Ectodermal cell (in vitro differentiated cells): ENCODE data around the gene SLC14A1. TPM values are rescaled to one million over a fixed set of nuclear protein-coding genes. Genes with fewer than 3 reads are reported as not detected.

Experiments
- H3K27ac ChIP-seq: 2 replicates; pipeline ENCODE4 v1.7.0; 2013; ENCODE audit warnings: mild to moderate bottlenecking, low read depth, low read length; ENCODE audit not compliant: insufficient read depth, poor library complexity, severe bottlenecking
- H3K27me3 ChIP-seq: 2 replicates; pipeline ENCODE4 v1.7.0; 2013; ENCODE audit warnings: mild to moderate bottlenecking, low read length; ENCODE audit not compliant: insufficient read depth, control insufficient read depth, poor library complexity, severe bottlenecking
- H3K36me3 ChIP-seq: one replicate; pipeline ENCODE4 v1.7.0; 2013; ENCODE audit warnings: low read length; ENCODE audit not compliant: control insufficient read depth, insufficient read depth
- H3K4me1 ChIP-seq: one replicate; pipeline ENCODE4 v1.7.0; 2013; ENCODE audit warnings: low read length; ENCODE audit not compliant: control insufficient read depth, insufficient read depth
- H3K4me3 ChIP-seq: 2 replicates; pipeline ENCODE4 v1.7.0; 2013; ENCODE audit warnings: low read depth, low read length, control low read depth; ENCODE audit not compliant: insufficient read depth
- H3K9me3 ChIP-seq: 2 replicates; pipeline ENCODE4 v1.7.0; 2013; ENCODE audit warnings: mild to moderate bottlenecking, low read length, moderate library complexity; ENCODE audit not compliant: control insufficient read depth
- WGBS, 2 experiments: methylation state at CpG; one replicate each; pipeline ENCODE4 v1.1.7; 2013; ENCODE audit warnings: missing lambda C conversion rate in 2 of 2; 5-methylcytosine and 5-hydroxymethylcytosine counted together
- polyA plus RNA-seq, 4 experiments: library from polyadenylated mRNA; stranded (reverse); fragments of 50-300 nt; gene quantifications; one replicate each; pipeline ENCODE4 v1.2.3, GENCODE V29; 2013

SLC14A1 gene
- polyA plus RNA-seq (2013, experiment 1 of 4) = not detected
- polyA plus RNA-seq (2013, experiment 2 of 4) = not detected
- polyA plus RNA-seq (2013, experiment 3 of 4) = not detected
- polyA plus RNA-seq (2013, experiment 4 of 4) = not detected

GRCh38 chr18:45723567-45724355 lies at the start of gene SLC14A1:
SLC14A1 (plus strand) TSS chr18:45724181; CDS start chr18:45730321, 6,140 bp downstream.
- 73 to 74% methylated on average over 6 of the region's 6 CpGs for WGBS, 2 experiments
- Histone ChIP-seq H3K4me1 (no peaks in the 10 kb centered on the region), H3K27ac (no peak within 1 kb of the TSS), H3K9me3 (no peaks in the 10 kb centered on the region), H3K36me3 (no peaks in the 10 kb centered on the region), H3K4me3 (no peak within 1 kb of the TSS), H3K27me3 (no peaks in the 10 kb centered on the region)

GRCh38 chr18:45677276-45677807 lies 46.6 kb upstream of the SLC14A1 start:
- no peaks in the 10 kb centered on the region for H3K4me1 ChIP-seq
- WGBS, 2 experiments = 90 to 96% methylated on average over 4 of the region's 4 CpGs

GRCh38 chr18:45678441-45678840 lies 45.5 kb upstream of the SLC14A1 start:
- H3K27me3 ChIP-seq = no peaks in the 10 kb centered on the region
- 88 to 95% methylated on average over 4 of the region's 4 CpGs for WGBS, 2 experiments
- H3K9me3 ChIP-seq = no peaks in the 10 kb centered on the region
- no peaks in the 10 kb centered on the region for H3K4me1 ChIP-seq
- no peak overlapping the region for H3K4me3 ChIP-seq
- H3K27ac ChIP-seq = no peak overlapping the region
- no peaks in the 10 kb centered on the region for H3K36me3 ChIP-seq

More at GRCh38 chr18:45677276-45677807, 46.6 kb upstream of the SLC14A1 start:
- no peak overlapping the region for H3K27ac ChIP-seq
- H3K27me3 ChIP-seq = no peaks in the 10 kb centered on the region
- H3K9me3 ChIP-seq = no peaks in the 10 kb centered on the region
- H3K4me3 ChIP-seq = no peak overlapping the region
- no peaks in the 10 kb centered on the region for H3K36me3 ChIP-seq

- H3K4me1 ChIP-seq = no peaks in the 10 kb centered on the region
- WGBS, 2 experiments = 84 to 85% methylated on average over 1 of the region's 1 CpG
- H3K27ac ChIP-seq = no peak overlapping the region
- no peaks in the 10 kb centered on the region for H3K36me3 ChIP-seq
- no peak overlapping the region for H3K4me3 ChIP-seq
- H3K27me3 ChIP-seq = no peaks in the 10 kb centered on the region
- H3K9me3 ChIP-seq = no peaks in the 10 kb centered on the region
These were observed 45.1 kb upstream of the SLC14A1 start for GRCh38 chr18:45678850-45679249.

- no peaks in the 10 kb centered on the region for H3K4me1 ChIP-seq
- no peak overlapping the region for H3K27ac ChIP-seq
- no peaks in the 10 kb centered on the region for H3K36me3 ChIP-seq
- WGBS, 2 experiments = 88 to 89% methylated on average over 6 of the region's 6 CpGs
- no peak overlapping the region for H3K4me3 ChIP-seq
- H3K9me3 ChIP-seq = no peaks in the 10 kb centered on the region
- no peaks in the 10 kb centered on the region for H3K27me3 ChIP-seq
These were observed 43.8 kb upstream of the SLC14A1 start for GRCh38 chr18:45680066-45680690.

- Histone ChIP-seq H3K4me3 (no peak overlapping the region), H3K27me3 (no peaks in the 10 kb centered on the region), H3K4me1 (peaks cover 2% of the 10 kb centered on the region), H3K27ac (no peak overlapping the region), H3K36me3 (no peaks in the 10 kb centered on the region), H3K9me3 (no peaks in the 10 kb centered on the region)
- WGBS, 2 experiments = 94% methylated on average over 8 of the region's 8 CpGs
These were observed 41.8 kb upstream of the SLC14A1 start for GRCh38 chr18:45682181-45682580.

GRCh38 chr18:45684341-45685115 lies 39.5 kb upstream of the SLC14A1 start:
- Histone ChIP-seq H3K27ac (no peak overlapping the region), H3K9me3 (no peaks in the 10 kb centered on the region), H3K27me3 (no peaks in the 10 kb centered on the region), H3K4me3 (no peak overlapping the region), H3K4me1 (peaks cover 8% of the 10 kb centered on the region), H3K36me3 (no peaks in the 10 kb centered on the region)
- 88 to 93% methylated on average over 5 of the region's 5 CpGs for WGBS, 2 experiments

GRCh38 chr18:45686891-45687611 lies 36.9 kb upstream of the SLC14A1 start:
- H3K27me3 ChIP-seq = no peaks in the 10 kb centered on the region
- H3K4me3 ChIP-seq = no peak overlapping the region
- peaks cover 8% of the 10 kb centered on the region for H3K4me1 ChIP-seq
- H3K36me3 ChIP-seq = no peaks in the 10 kb centered on the region
- H3K27ac ChIP-seq = no peak overlapping the region
- H3K9me3 ChIP-seq = no peaks in the 10 kb centered on the region
- 73% methylated on average over 7 of the region's 7 CpGs for WGBS, 2 experiments

- Histone ChIP-seq H3K9me3 (no peaks in the 10 kb centered on the region), H3K27ac (no peak overlapping the region), H3K27me3 (no peaks in the 10 kb centered on the region), H3K4me3 (no peak overlapping the region), H3K4me1 (peaks cover 8% of the 10 kb centered on the region), H3K36me3 (no peaks in the 10 kb centered on the region)
- WGBS, 2 experiments = 81 to 84% methylated on average over 6 of the region's 6 CpGs
These were observed 36.4 kb upstream of the SLC14A1 start for GRCh38 chr18:45687621-45688020.
